PC-3 (cell line): ENCODE results near the gene LRRTM3.

Experiments
- CTCF ChIP-seq: fragments of 300-600 bp; sonication (generic); conservative IDR thresholded peaks from 2 replicates; pipeline ENCODE4 v1.5.1; 2017; ENCODE audit warnings: antibody characterized with exemption, low read depth, mild to moderate bottlenecking, low read length
- EZH2 ChIP-seq: fragments of 300-600 bp; sonication (generic); IDR thresholded peaks from one replicate; pipeline ENCODE4 v1.6.1; 2017; ENCODE audit warnings: antibody characterized with exemption, mild to moderate bottlenecking, low read length; ENCODE audit not compliant: unreplicated experiment
- EZH2phosphoT487 ChIP-seq: fragments of 300-600 bp; sonication (generic); IDR thresholded peaks from 2 replicates; pipeline ENCODE4 v1.6.1; 2018; ENCODE audit warnings: mild to moderate bottlenecking, antibody characterized with exemption, low read length, borderline replicate concordance

DNA sequence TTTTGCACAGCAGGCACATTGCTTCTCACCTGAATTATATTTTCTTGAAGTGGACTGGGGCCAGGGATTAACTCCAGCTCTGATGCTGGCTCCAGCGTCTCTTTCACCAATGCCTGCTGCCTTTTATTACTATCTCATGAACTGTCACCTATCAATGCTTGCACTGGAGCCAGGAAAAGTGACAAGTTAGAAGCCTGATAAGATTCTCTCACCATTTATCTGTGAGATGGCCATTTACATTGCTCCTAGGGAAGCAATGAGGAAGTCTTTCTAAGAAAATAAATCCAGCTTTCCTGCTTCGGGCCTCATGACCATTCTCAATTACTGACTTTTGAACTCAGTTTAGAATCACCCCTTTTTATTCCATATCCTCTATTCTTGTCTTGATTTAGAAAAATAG lies 48.5 kb upstream of the LRRTM3 start:
- TF ChIP-seq EZH2 (no peak), CTCF (no peak), EZH2phosphoT487 (no peak)
